ENCODE measurements around the gene GULP1.

Gene GULP1

DNA sequence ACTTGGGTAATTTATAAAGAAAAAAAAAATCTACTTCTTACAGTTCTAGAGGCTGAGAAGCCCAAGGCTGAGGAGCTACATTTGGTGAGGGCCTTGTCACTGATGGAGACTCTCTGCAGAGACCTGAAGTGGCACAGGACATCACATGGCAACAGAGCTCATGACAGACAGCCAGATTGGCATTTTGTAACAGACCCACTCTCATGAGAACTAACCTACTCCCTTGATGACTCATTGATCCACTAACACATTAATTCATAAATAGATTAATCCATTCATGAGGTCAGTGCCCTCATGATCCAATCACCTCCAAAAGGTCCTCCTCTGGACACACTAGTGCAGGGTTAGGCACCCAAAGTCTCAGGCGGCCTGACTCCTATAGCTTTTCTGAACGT is 318.4 kb downstream of the GULP1 start:
- DNase-seq, result no peak

- DNase-seq, result no peak
Measured at GRCh38 chr2:188610827-188611226, 319.2 kb downstream of the GULP1 start.

DNA sequence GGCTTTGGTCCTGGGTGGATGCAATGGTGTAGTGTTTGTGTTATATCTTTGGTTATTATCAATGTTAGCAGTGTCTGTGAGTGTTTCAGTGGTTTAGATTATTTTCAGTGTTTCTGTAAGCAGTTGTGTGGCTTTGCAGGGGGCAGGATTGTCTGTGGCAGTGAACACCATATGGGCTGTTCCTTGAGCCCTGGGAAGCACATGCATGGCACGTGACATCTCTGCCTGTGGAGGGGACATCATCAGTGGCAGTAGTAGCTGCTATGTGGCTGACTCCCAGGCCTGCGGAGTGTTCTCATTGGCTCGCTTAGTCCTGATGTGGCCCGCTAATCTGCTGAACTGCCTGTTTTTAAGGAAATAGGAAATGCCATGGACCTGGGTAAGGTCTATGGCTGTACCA is 327.5 kb downstream of the GULP1 start:
- no peak for DNase-seq

GRCh38 chr2:188620916-188621315 is 329.2 kb downstream of the GULP1 start:
- no peak for DNase-seq

- DNase-seq, result no peak
Measured at GRCh38 chr2:188622601-188623260, 331.1 kb downstream of the GULP1 start.

DNA sequence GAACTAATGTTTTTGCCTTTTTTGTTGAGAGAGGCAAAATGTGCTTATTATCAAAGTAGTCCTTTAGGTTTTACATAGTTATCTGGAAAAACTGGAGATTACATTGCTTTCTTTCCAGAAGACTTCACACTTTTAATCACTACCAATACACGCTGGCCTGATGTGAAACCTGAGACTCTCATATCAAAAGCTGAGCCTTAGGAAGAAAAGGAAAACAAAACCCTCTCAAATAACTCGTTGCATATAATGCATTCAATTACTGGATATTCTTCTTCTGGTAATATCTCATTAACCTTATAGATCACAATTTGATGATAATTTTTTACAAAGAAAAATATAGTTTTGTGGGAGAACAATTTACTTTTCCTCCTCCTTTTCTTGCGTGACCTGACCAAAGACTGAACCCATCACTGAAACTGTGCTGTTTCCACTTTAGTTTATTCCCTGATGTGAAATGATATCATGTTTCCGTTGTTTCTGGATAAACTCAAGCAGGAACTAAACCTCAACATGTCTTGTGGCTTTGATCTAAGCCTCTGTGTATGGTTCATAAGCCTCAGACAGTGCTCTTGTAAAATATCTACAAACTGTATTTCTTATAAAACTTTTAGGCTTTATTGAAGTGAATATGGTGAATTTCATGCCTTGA is 332.4 kb downstream of the GULP1 start:
- no peak for DNase-seq

DNA sequence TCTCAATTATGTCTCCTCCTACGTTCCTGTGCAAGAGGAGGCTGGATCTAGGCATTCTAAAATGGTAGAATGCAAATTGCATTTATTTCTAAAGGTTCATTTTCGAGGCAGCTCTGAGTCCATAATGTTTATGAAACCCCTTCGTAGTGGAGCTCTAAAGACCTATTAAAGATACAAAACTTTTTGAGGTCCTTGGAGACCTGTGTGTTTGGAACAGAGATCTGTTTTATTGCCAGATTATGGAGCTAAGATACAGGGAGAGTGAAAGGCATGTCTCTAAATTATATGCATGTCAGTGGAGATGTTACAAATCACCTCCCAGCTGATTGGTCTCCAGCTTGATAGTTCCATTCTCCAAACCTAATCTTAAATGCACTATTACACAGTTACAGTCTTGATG is 335.8 kb downstream of the GULP1 start:
- no peak for DNase-seq

DNA sequence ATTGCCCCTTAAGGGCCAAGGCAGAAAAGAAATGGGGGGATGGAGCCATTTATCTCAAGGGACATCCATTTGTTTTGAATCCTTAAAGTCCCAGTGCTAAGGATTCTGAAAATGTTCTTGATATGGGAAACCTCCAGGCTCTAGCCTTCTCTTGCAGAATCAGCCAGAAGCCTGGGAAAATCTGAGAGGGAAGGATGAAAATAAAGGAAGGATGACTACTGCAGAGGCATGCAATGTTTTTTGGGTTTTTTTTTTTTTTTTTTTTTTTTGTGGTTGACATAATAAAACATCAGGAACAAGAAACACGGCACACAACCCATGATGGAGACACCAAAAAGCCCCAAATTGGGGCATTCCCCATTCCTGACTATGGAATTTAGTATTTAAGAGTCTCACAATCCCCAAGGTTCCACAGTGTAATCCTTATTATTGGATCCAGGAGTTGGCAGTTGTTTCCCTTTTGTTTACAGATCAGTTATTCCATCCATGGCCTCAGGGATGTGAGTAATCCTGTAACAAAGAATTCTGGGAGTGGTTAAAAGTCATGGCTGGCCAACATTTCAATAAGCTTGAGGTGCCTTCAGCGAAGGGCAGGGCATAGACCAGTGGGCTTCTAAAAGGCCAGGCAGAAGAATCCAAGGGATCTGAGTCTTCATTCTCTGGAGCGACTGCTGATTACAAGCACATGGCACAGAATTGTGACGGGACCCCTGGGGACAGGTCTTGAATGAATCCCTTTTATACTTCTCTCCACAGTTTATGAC is 337.5 kb downstream of the GULP1 start:
- no peak for DNase-seq

GRCh38 chr2:188629753-188630527 is 338.3 kb downstream of the GULP1 start:
- no peak for DNase-seq

GRCh38 chr2:188631037-188631809 is 339.5 kb downstream of the GULP1 start:
- no peak for DNase-seq

DNA sequence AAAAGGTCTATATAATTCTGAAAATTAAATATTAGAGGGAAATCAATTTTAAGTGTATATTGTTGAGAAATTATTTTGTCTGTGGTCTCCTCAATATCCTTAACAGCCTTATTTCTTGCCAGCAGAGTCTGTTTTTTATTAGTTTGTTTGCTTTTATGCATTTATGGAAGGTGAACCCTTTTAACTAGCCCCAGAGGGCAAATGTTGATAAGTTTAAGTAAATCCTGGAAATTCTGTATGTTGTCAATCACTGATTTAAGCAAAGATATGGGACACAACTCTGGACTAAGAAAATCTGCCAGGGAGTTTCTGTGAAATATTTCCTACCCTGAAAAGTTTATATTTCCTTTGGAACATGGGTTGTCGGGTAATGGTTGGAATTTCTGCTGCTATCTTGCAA is 343.0 kb downstream of the GULP1 start:
- DNase-seq, result no peak

Data from activated CD4-positive, CD25-positive, alpha-beta regulatory T cell treated with anti-CD3 and anti-CD28 coated beads, Interleukin-2, amount 50 U/mL, for 72 hours (primary cell).